ENCODE measurements around the gene TANGO6. TPM values are rescaled to one million over a fixed set of nuclear protein-coding genes. Genes with fewer than 3 reads are reported as not detected.

Gene TANGO6
- total and polyA plus RNA-seq, 2 of the 8 experiments (the other 6 are each of a cell fraction or from before 2014, with no cell fraction given), result 5.0 to 19.5 TPM

GRCh38 chr16:69017036-69017783, 173.9 kb downstream of the TANGO6 start:
- Histone ChIP-seq H3K79me2 (ENCODE audit: control insufficient read depth in 1 of 2, insufficient read depth in 2 of 2, low read length in 2 of 2) (no peaks in the 10 kb centered on the region), H3K9ac (replicated peaks in 1 of 4; ENCODE audit: extremely low read depth in 1 of 4, low read depth in 3 of 4, low read length in 3 of 4) (no peak overlapping the region), H2BK5ac (ENCODE audit: low read depth, low read length) (no peak overlapping the region), H4K91ac (replicated peaks; ENCODE audit: insufficient read length, low read length) (no peak overlapping the region), H3K4me2 (ENCODE audit: insufficient read depth in 1 of 2, low read depth in 2 of 2, low read length in 2 of 2) (no peak overlapping the region), H3K14ac (ENCODE audit: insufficient read length) (no peak overlapping the region), H2BK20ac (ENCODE audit: low read length) (no peak overlapping the region), H2AK5ac (ENCODE audit: low read depth, low read length) (no peak overlapping the region), H3K9me3 (ENCODE audit: insufficient read depth in 2 of 2, low read depth in 1 of 2, low read length in 1 of 2) (no peaks in the 10 kb centered on the region), H4K20me1 (replicated peaks in 1 of 2; ENCODE audit: control insufficient read depth in 1 of 2, insufficient read depth in 2 of 2, low read length in 2 of 2) (no peaks in the 10 kb centered on the region), H3K23ac (ENCODE audit: insufficient read length) (no peak overlapping the region), H3K56ac (replicated peaks; ENCODE audit: insufficient read length, low read depth, low read length) (no peak overlapping the region), H3K4me1 (replicated peaks in 1 of 4; ENCODE audit: control insufficient read depth in 3 of 4, insufficient read depth in 4 of 4, low read length in 3 of 4) (no peaks in the 10 kb centered on the region), H3K79me1 (ENCODE audit: low read depth, low read length) (no peaks in the 10 kb centered on the region), H3K23me2 (ENCODE audit: low read depth, low read length) (no peaks in the 10 kb centered on the region), H3K27me3 (replicated peaks in 1 of 4; ENCODE audit: control insufficient read depth in 3 of 4, extremely low read depth in 1 of 4, insufficient read depth in 3 of 4, low read length in 3 of 4) (no peaks in the 10 kb centered on the region), H3K18ac (ENCODE audit: extremely low read depth, low read length) (no peak overlapping the region), H3K4me3 (ENCODE audit: extremely low read depth in 1 of 4, insufficient read depth in 2 of 4, low read depth in 3 of 4, low read length in 4 of 4) (no peak overlapping the region), H3K27ac (ENCODE audit: low read depth, low read length) (no peak overlapping the region), H2BK120ac (replicated peaks; ENCODE audit: low read depth, low read length) (no peak overlapping the region), H3K4ac (replicated peaks; ENCODE audit: insufficient read length, low read depth, low read length) (no peak overlapping the region), H2BK12ac (ENCODE audit: low read depth, low read length) (no peak overlapping the region), H2AFZ (ENCODE audit: low read length) (no peak overlapping the region), H3K36me3 (ENCODE audit: control insufficient read depth in 2 of 4, insufficient read depth in 4 of 4, low read length in 3 of 4) (no peaks in the 10 kb centered on the region), H4K8ac (ENCODE audit: extremely low read depth, insufficient read depth, low read length) (no peak overlapping the region), H4K5ac (ENCODE audit: insufficient read length, low read depth, low read length) (no peak overlapping the region), H2BK15ac (ENCODE audit: low read length) (no peak overlapping the region)
- POLR2A ChIA-PET (ENCODE audit: partially characterized antibody), result interaction anchor here (0.7 to 0.9 kb wide), 2 partner anchors 22 to 88 kb away, joined by 3 read pairs; partner anchors contain the start of gene HAS3
- DNase-seq (ENCODE audit: low read depth in 1 of 2, low spot score in 2 of 2) (no peak), FAIRE-seq (no peak)
- WGBS, 2 experiments (ENCODE audit: extremely low coverage in 1 of 2, insufficient coverage in 1 of 2, insufficient read length in 1 of 2, insufficient replicate concordance in 2 of 2, low coverage in 1 of 2, low lambda C conversion rate in 2 of 2, missing lambda C conversion rate in 1 of 2), result 89% methylated on average over 2 of the region's 2 CpGs; no CpG with 5 or more reads in 1 of the 2 experiments
- CTCF ChIA-PET (ENCODE audit: partially characterized antibody), result interaction anchor here (1.8 to 2.1 kb wide), 2 partner anchors 106 to 115 kb away, joined by 5 to 8 read pairs; no protein-coding TSS in a partner anchor
- TF ChIP-seq ZNF274 (IDR thresholded peaks at IDR 0.05; ENCODE audit: borderline replicate concordance, extremely low read depth, low read length), result no peak
- TF ChIP-seq BRCA1 (IDR thresholded peaks at IDR 0.05; ENCODE audit: low read depth, low read length), result no peak
- TF ChIP-seq JUND (IDR thresholded peaks at IDR 0.05; ENCODE audit: low read length), result no peak
